Breast epithelium (tissue), 4 donors: Measurements from ENCODE around the gene RSPO1. TPM values are rescaled to one million over a fixed set of nuclear protein-coding genes. Genes with fewer than 3 reads are reported as not detected.

Source experiments
- DNase-seq, 2 donors: peaks; one replicate each; pipeline ENCODE4 v3.0.0-alpha.2; 2019; ENCODE audit warnings: low spot score in 2 of 2
- H3K27ac ChIP-seq, 2 donors: fragments of 200-600 bp; sonication (generic) in 1 of 2; one replicate each; pipeline ENCODE4 v1.5.1; 2016 to 2019; ENCODE audit warnings: mild to moderate bottlenecking in 1 of 2
- H3K27me3 ChIP-seq, 2 donors: fragments of 200-600 bp; sonication (generic) in 1 of 2; one replicate each; pipeline versions ENCODE4 v1.5.1 to v1.6.0; 2017 to 2019; ENCODE audit warnings: control low read depth in 1 of 2, mild to moderate bottlenecking in 1 of 2
- H3K36me3 ChIP-seq: fragments of 200-600 bp; one replicate; pipeline ENCODE4 v1.5.1; 2019
- H3K4me1 ChIP-seq, 2 donors: fragments of 200-600 bp; sonication (generic); one replicate each; pipeline ENCODE4 v1.5.1; 2016 to 2019; ENCODE audit warnings: control low read depth in 1 of 2
- H3K4me3 ChIP-seq, 3 donors: fragments of 200-600 bp; sonication (generic); 1 replicate in 2 of 3; 2 replicates in 1 of 3; pipeline ENCODE4 v1.5.1; 2016 to 2019; ENCODE audit warnings: mild to moderate bottlenecking in 3 of 3, moderate library complexity in 2 of 3
- H3K9me3 ChIP-seq, 2 donors: fragments of 200-600 bp; sonication (generic) in 1 of 2; one replicate each; pipeline ENCODE4 v1.5.1; 2016 to 2019; ENCODE audit warnings: control low read depth in 1 of 2
- POLR2A ChIP-seq: fragments of 450-650 bp; IDR thresholded peaks from one replicate; pipeline ENCODE4 v1.6.1; 2016; ENCODE audit warnings: antibody characterized with exemption, mild to moderate bottlenecking, moderate library complexity
- POLR2AphosphoS5 ChIP-seq, 3 donors: sonication (generic); formaldehyde crosslinking; IDR thresholded peaks; one replicate each; pipeline ENCODE4 v1.6.1; 2017; ENCODE audit warnings: antibody characterized with exemption in 3 of 3
- intact Hi-C: fragments of 100-400 bp; cut with DNase I; formaldehyde crosslinking; loops from one replicate; pipeline ENCODE4 v1.15.1; 2023; ENCODE audit warnings: low total_unique reads
- total RNA-seq, 3 donors: library from RNA; depleted of rRNA; stranded (reverse); fragments of >200 nt; gene quantifications; one replicate each; pipeline ENCODE4 v1.1.0, GENCODE V29; 2016
- TF ChIP-seq, protein P1 (sequence below), 3 donors: fragments of 450-650 bp; IDR thresholded peaks; one replicate each; pipeline ENCODE4 v1.5.1; 2016 to 2017; ENCODE audit warnings: antibody characterized with exemption in 3 of 3, mild to moderate bottlenecking in 3 of 3, moderate library complexity in 3 of 3

Gene RSPO1
- total RNA-seq, 3 donors from 2014 or later, result 6.9 to 13.0 (median 8.9) TPM

DNA sequence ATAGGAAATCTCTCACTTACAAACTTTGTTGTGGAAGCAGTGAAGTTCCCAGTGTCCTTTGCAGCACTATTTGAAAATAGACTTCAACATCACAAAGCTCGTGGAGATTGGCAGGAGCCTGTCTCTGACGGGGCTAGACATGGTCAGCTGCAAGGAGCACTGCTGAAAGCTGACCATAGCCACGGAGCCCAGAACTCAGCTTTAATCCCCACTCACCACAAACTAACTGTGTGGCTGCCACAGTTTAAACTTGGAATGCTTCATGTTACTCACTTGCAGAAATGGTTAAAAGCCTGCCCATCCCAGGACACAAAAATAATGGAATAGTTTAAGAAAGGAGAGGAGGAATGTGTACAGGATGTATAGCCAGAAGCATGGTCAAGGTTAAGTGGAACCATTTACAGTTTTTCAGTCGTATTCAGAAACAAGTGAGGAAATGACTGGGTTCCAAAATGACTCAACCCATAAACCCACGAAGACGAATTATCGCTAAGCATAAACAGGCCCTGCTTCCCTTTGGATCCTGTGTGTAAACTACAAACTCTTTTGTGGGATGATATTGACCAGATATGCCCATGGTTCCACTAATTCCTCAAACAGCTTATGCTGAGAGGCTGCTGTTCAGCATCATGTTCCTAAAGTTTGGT is 59.7 kb downstream of the RSPO1 start:
- Histone ChIP-seq H3K36me3 (peaks cover 3% of the 10 kb centered on the region), H3K4me3 (no peak overlapping the region), H3K4me1 (no peaks in the 10 kb centered on the region), H3K9me3 (no peaks in the 10 kb centered on the region), H3K27me3 (no peaks in the 10 kb centered on the region), H3K27ac (peak overlapping the region; percentile 16 to 50)
- intact Hi-C loops, result no loop called here
- TF ChIP-seq POLR2A, result no peak
- no peak for TF ChIP-seq POLR2AphosphoS5 (IDR thresholded peaks at IDR 0.05)
- TF ChIP-seq, protein P1, sequence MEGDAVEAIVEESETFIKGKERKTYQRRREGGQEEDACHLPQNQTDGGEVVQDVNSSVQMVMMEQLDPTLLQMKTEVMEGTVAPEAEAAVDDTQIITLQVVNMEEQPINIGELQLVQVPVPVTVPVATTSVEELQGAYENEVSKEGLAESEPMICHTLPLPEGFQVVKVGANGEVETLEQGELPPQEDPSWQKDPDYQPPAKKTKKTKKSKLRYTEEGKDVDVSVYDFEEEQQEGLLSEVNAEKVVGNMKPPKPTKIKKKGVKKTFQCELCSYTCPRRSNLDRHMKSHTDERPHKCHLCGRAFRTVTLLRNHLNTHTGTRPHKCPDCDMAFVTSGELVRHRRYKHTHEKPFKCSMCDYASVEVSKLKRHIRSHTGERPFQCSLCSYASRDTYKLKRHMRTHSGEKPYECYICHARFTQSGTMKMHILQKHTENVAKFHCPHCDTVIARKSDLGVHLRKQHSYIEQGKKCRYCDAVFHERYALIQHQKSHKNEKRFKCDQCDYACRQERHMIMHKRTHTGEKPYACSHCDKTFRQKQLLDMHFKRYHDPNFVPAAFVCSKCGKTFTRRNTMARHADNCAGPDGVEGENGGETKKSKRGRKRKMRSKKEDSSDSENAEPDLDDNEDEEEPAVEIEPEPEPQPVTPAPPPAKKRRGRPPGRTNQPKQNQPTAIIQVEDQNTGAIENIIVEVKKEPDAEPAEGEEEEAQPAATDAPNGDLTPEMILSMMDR (IDR thresholded peaks at IDR 0.05), result no peak
- no peak for DNase-seq

DNA sequence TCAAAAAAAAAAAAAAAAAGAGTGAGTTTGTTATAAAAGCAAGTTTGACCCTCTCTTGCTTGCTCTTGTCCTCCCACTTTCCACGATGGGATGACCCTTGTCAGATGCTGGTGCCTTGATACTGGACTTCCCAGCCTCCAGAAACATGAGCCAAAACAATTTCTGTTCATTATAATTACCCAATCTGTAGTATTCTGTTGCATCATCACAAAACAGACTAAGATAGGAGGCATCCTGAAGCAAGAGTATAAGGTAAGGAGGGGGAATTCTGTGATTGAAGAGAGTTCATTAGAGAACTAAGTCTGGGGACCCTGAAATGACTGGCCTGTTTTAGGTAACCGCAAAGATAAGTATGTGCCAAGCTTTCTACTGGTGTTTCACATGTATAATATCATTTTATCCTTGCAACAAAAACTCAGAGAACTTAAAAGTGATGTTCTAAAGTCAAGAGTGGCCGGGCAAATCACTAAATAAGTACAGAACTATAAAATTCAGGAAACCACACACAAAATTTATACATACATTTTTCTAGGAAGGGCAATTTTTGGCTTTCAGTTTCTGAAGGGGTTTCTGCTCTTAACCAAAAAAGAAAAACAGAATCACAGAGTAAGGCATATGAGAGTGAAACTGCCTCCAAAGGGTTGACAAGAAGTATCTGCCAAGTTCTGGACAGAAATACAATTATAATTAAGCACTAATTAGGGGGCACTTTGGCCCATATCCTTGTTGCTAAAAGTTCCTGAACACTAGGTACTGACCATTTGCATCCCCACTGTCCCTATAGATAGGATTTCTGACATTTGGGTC is 64.0 kb downstream of the RSPO1 start:
- intact Hi-C loops, result no loop called here
- TF ChIP-seq POLR2A (no peak), POLR2AphosphoS5 (IDR thresholded peaks at IDR 0.05) (no peak)
- TF ChIP-seq, protein P1 (IDR thresholded peaks at IDR 0.05), result no peak
- H3K4me3 ChIP-seq, result no peak overlapping the region
- no peak for DNase-seq
- H3K27ac ChIP-seq, result no peak overlapping the region
- no peaks in the 10 kb centered on the region for H3K4me1 ChIP-seq
- H3K9me3 ChIP-seq, result no peaks in the 10 kb centered on the region
- H3K27me3 ChIP-seq, result no peaks in the 10 kb centered on the region
- H3K36me3 ChIP-seq, result peaks cover 6% of the 10 kb centered on the region

DNA sequence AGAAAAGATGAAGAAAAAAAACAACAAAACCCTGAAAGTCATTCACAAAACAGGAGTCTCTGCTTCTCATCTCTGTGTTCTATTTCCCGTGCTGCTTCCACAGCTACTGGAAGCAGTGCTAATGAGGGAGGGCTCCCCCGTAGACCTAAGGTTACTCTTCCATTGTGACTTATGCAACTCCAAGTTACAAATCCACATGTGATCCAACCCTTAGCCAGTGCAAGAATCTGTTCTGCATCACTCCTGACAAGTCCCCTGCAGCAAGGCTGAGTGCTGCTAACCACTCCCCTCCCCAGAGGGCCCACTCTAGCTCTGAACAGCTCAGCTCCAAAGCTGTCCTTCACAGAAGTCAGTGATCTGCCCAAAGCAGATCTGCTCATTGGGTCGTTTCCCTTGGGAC is 67.7 kb downstream of the RSPO1 start:
- Histone ChIP-seq H3K9me3 (no peaks in the 10 kb centered on the region), H3K27me3 (no peaks in the 10 kb centered on the region), H3K36me3 (peaks cover 10% of the 10 kb centered on the region), H3K4me1 (no peaks in the 10 kb centered on the region), H3K27ac (no peak overlapping the region), H3K4me3 (no peak overlapping the region)
- TF ChIP-seq POLR2A (no peak), POLR2AphosphoS5 (IDR thresholded peaks at IDR 0.05) (peak in 1 of 3 donors; percentile 39)
- intact Hi-C loops, result no loop called here
- DNase-seq, result no peak

DNA sequence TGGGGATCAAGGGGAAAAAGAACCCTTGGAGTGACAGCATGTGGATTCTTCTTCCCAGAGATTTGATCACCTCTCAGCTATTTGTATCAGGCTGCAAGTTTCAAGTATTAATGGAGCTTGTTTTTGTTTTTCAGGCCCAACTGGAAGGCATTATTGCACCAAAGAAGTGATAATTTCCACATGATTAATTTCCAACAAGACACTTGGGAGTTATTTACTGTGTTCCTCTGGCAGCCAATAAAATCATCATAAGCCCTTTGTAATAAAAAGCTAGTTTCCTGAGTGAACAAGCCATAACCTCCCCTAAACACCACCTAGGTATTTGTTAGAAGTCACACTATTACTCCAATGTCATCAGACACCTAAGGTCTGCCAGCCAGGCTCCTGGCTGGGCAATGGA is 69.8 kb downstream of the RSPO1 start:
- H3K36me3 ChIP-seq, result peaks cover 10% of the 10 kb centered on the region
- H3K9me3 ChIP-seq, result no peaks in the 10 kb centered on the region
- H3K27ac ChIP-seq, result no peak overlapping the region
- no peak for DNase-seq
- intact Hi-C loops, result loop anchor here (5.0 kb wide), 1 partner anchor 282 kb away; no protein-coding TSS in a partner anchor
- H3K4me3 ChIP-seq, result no peak overlapping the region
- H3K27me3 ChIP-seq, result no peaks in the 10 kb centered on the region
- TF ChIP-seq POLR2A (no peak), POLR2AphosphoS5 (IDR thresholded peaks at IDR 0.05) (no peak)
- TF ChIP-seq, protein P1 (IDR thresholded peaks at IDR 0.05), result no peak
- no peaks in the 10 kb centered on the region for H3K4me1 ChIP-seq

DNA sequence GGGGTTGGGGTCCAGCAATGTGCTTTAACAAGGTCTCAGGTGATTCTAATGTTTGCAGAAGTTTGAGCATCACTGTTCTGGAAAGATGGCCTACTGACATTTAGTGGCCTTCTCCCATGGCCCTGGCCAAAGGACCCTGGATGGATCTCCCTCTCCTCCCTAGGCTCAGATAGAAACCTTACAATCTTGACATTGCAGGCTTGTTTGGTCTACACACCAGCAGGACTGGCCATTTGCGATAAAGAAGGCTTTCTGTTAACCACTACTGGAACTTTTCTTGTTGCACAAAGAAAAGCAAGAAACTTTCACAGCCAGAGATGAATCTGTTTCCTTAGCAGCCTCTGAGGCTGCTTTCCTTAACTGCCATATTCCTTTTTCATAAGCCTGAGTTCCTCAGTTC is 71.7 kb downstream of the RSPO1 start:
- intact Hi-C loops, result loop anchor here (5.0 kb wide), 1 partner anchor 284 kb away; no protein-coding TSS in a partner anchor
- no peak for DNase-seq
- TF ChIP-seq, protein P1 (IDR thresholded peaks at IDR 0.05), result no peak
- no peak for TF ChIP-seq POLR2A
- no peak for TF ChIP-seq POLR2AphosphoS5 (IDR thresholded peaks at IDR 0.05)
- H3K36me3 ChIP-seq, result peaks cover 10% of the 10 kb centered on the region
- H3K9me3 ChIP-seq, result no peaks in the 10 kb centered on the region
- H3K27me3 ChIP-seq, result no peaks in the 10 kb centered on the region
- no peak overlapping the region for H3K27ac ChIP-seq
- no peaks in the 10 kb centered on the region for H3K4me1 ChIP-seq
- no peak overlapping the region for H3K4me3 ChIP-seq

Other genes with a start within 250 kb of the RSPO1 start
- 10 to 100 TPM in 2 of 3 donors, 1 to 10 TPM in 1; 5.8 to 82.8 (median 76.7) TPM for gene ZC3H12A, start 160.3 kb downstream of the RSPO1 start, total RNA-seq
- 100 to 1,000 TPM in 1 of 3 donors, 10 to 100 TPM in 2; 78.2 to 140 (median 87.2) TPM for gene MEAF6, start 120.1 kb downstream of the RSPO1 start, total RNA-seq
- gene SNIP1, start 80.6 kb downstream of the RSPO1 start, total RNA-seq, result 10 to 100 TPM; 11.4 to 22.7 (median 14.7) TPM
- gene DNALI1, start 78.0 kb downstream of the RSPO1 start, total RNA-seq, result 10 to 100 TPM in 2 of 3 donors, 1 to 10 TPM in 1; 4.6 to 29.4 (median 20.6) TPM
- gene GNL2, start 39.0 kb downstream of the RSPO1 start, total RNA-seq, result 10 to 100 TPM; 36.8 to 71.8 (median 63.1) TPM
- gene CDCA8, start 57.6 kb upstream of the RSPO1 start, total RNA-seq, result 1 to 10 TPM in 2 of 3 donors, under 1 TPM in 1; 0.15 to 1.4 (median 1.3) TPM
- gene EPHA10, start 130.2 kb upstream of the RSPO1 start, total RNA-seq, result 1 to 10 TPM in 1 of 3 donors, under 1 TPM in 1, not detected in 1; 0.73 to 2.6 TPM
- 1 to 10 TPM in 2 of 3 donors, under 1 TPM in 1; 0.64 to 3.7 (median 2.9) TPM for gene MANEAL, start 159.0 kb upstream of the RSPO1 start, total RNA-seq
- gene C1orf122, start 172.9 kb upstream of the RSPO1 start, total RNA-seq, result 10 to 100 TPM; 58.5 to 64.6 (median 58.9) TPM
- 10 to 100 TPM; 11.6 to 19.3 (median 12.5) TPM for gene YRDC, start 173.3 kb upstream of the RSPO1 start, total RNA-seq
- 1 to 10 TPM; 4.9 to 5.3 (median 5.0) TPM for gene MTF1, start 224.7 kb upstream of the RSPO1 start, total RNA-seq